Measurements from ENCODE around the gene ILK. TPM values are rescaled to one million over a fixed set of nuclear protein-coding genes. Genes with fewer than 3 reads are reported as not detected.

The ILK gene
- total RNA-seq, 4 donors from 2014 or later, result 139 to 148 (median 140) TPM

DNA sequence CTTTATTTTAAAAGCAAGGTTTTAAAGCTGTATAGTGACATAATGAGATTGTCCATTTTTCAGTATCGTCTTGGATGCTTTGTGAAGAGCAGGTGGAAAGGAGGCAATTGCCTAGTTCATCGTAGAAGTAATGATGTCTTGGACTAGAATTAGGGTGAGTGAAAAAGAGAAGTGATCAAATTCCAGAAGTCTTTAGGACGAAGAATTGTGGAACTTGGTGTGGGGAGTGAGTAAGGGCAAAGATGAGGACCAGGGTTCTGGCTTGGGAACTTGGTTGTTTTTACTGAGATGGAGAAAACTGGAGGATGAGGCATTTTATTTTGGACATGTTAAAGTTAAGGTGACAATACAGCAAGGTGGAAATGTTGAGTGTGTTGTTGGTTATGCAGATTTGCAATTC is 1.2 kb downstream of the ILK start:
- H3K4me3 ChIP-seq, result peak overlapping the region; percentile 71 to 92 (median 88)
- DNase-seq (ENCODE audit: low spot score in 2 of 2), result peak in 1 of 2 donors; percentile 2
- peak overlapping the region; percentile 88 to 99 (median 96) for H3K27ac ChIP-seq
- H3K9me3 ChIP-seq, result no peaks in the 10 kb centered on the region
- H3K36me3 ChIP-seq, result peaks cover 11 to 40% (median 27%) of the 10 kb centered on the region in 3 donors
- TF ChIP-seq EP300 (IDR thresholded peaks at IDR 0.05) (no peak), POLR2A (IDR thresholded peaks at IDR 0.05) (no peak)
- TF ChIP-seq, protein P1, sequence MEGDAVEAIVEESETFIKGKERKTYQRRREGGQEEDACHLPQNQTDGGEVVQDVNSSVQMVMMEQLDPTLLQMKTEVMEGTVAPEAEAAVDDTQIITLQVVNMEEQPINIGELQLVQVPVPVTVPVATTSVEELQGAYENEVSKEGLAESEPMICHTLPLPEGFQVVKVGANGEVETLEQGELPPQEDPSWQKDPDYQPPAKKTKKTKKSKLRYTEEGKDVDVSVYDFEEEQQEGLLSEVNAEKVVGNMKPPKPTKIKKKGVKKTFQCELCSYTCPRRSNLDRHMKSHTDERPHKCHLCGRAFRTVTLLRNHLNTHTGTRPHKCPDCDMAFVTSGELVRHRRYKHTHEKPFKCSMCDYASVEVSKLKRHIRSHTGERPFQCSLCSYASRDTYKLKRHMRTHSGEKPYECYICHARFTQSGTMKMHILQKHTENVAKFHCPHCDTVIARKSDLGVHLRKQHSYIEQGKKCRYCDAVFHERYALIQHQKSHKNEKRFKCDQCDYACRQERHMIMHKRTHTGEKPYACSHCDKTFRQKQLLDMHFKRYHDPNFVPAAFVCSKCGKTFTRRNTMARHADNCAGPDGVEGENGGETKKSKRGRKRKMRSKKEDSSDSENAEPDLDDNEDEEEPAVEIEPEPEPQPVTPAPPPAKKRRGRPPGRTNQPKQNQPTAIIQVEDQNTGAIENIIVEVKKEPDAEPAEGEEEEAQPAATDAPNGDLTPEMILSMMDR (IDR thresholded peaks at IDR 0.05), result no peak
- no peaks in the 10 kb centered on the region for H3K27me3 ChIP-seq
- peaks cover 0 to 83% (median 44%) of the 10 kb centered on the region in 4 donors for H3K4me1 ChIP-seq
- WGBS, 2 donors, result 2 to 7% methylated on average over 3 of the region's 3 CpGs

DNA sequence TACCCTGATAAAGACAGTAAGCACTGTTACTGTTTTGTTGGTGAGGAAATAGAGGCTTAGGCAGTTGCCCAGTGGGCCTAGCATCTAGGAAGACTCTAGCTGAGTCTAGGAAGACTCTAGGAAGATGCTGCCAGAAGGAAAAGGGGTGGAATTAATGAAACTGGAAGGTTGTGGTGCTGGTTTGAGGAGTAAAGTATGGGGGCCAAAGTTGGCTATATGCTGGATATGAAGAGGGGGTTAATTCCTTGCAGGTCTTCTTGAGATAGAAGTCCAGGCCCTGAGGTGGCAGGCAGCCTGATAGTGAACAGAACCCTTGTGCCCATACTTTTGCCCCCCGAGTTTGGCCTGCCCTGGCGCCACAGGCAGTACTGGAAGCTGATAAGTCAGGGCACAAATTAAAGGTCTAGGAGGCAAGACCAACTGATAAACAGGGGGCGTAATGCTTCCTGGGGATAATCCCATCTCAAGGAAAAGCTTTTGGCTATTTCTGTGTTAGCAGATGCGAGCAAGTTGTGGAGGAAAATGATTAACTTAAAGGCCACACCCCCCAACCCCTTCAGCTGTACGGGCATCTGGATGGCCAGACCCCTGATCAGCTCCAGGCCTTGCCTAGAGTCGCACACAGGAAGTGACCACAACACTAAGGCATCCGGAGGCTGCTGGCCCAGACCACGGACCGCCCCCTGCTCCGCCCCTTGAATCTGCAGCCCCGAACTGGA is 3.1 kb downstream of the ILK start:
- TF ChIP-seq POLR2A (IDR thresholded peaks at IDR 0.05), result peak; percentile 64 to 93
- TF ChIP-seq EP300 (IDR thresholded peaks at IDR 0.05), result peak in 1 of 2 donors; percentile 99
- TF ChIP-seq, protein P1 (IDR thresholded peaks at IDR 0.05), result peak in 1 of 5 experiments; percentile 35
- DNase-seq (ENCODE audit: low spot score in 2 of 2), result peak; percentile 91 to 92
- peak overlapping the region in 3 of 4 donors; percentile 8 to 71 (median 20) for H3K4me3 ChIP-seq

GRCh38 chr11:6607190-6607795 is 3.7 kb downstream of the ILK start:
- Histone ChIP-seq H3K4me1 (peaks cover 0 to 77% (median 45%) of the 10 kb centered on the region in 4 donors), H3K27me3 (no peaks in the 10 kb centered on the region), H3K27ac (peak overlapping the region; percentile 87 to 99 (median 96)), H3K9me3 (no peaks in the 10 kb centered on the region), H3K4me3 (peak overlapping the region in 1 of 4 donors; percentile 71), H3K36me3 (peaks cover 7 to 39% (median 22%) of the 10 kb centered on the region in 3 donors)
- no peak for DNase-seq (ENCODE audit: low spot score in 2 of 2)
- TF ChIP-seq EP300 (IDR thresholded peaks at IDR 0.05), result peak in 1 of 2 donors; percentile 78
- TF ChIP-seq, protein P1 (IDR thresholded peaks at IDR 0.05), result no peak

More for the DNA sequence above, 3.1 kb downstream of the ILK start:
- Histone ChIP-seq H3K4me1 (peaks cover 0 to 83% (median 52%) of the 10 kb centered on the region in 4 donors), H3K36me3 (peaks cover 7 to 39% (median 22%) of the 10 kb centered on the region in 3 donors), H3K9me3 (no peaks in the 10 kb centered on the region), H3K27me3 (no peaks in the 10 kb centered on the region), H3K27ac (peak overlapping the region; percentile 87 to 99 (median 96))
- 4 to 7% methylated on average over 11 of the region's 11 CpGs for WGBS, 2 donors

DNA sequence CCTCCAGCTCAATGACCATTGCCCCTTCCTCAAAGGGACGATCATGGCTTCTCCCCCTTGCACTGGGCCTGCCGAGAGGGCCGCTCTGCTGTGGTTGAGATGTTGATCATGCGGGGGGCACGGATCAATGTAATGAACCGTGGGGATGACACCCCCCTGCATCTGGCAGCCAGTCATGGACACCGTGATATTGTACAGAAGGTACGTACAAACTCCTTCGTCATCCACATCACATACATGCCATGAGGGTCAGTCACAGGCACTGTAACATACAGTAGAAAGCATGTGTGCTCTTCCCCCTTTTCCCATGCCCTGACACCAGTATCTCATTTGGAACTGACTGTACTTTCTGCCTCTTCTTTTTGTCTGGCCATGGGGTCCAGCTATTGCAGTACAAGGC is 4.4 kb downstream of the ILK start:
- Histone ChIP-seq H3K4me1 (peaks cover 0 to 76% (median 41%) of the 10 kb centered on the region in 4 donors), H3K27ac (peak overlapping the region in 3 of 4 donors; percentile 95 to 99 (median 97)), H3K9me3 (no peaks in the 10 kb centered on the region), H3K4me3 (no peak overlapping the region), H3K27me3 (no peaks in the 10 kb centered on the region), H3K36me3 (peaks cover 7 to 39% (median 22%) of the 10 kb centered on the region in 3 donors)
- TF ChIP-seq, protein P1 (IDR thresholded peaks at IDR 0.05), result no peak
- no peak for TF ChIP-seq EP300 (IDR thresholded peaks at IDR 0.05)
- TF ChIP-seq POLR2A (IDR thresholded peaks at IDR 0.05), result no peak
- no peak for DNase-seq (ENCODE audit: low spot score in 2 of 2)
- 86 to 87% methylated on average over 9 of the region's 9 CpGs for WGBS, 2 donors

Measured in tibial nerve (tissue), 4 donors.